HG03342 (cell line): Measurements from ENCODE around the gene HS3ST2.
"Not testable (repeated sequence)": the region's sequence is repeated elsewhere in the genome, so short reads cannot be mapped to it uniquely, and the experiment has no call there.

Experiments
- ATAC-seq: cut with Tn5 transposase; IDR thresholded peaks from one replicate; pipeline ENCODE4 v1.9.1; 2021; ENCODE audit warnings: mild to moderate bottlenecking, moderate library complexity; ENCODE audit not compliant: unreplicated experiment

The HS3ST2 gene

GRCh38 chr16:22928882-22929435, 115.0 kb downstream of the HS3ST2 start:
- no peak for ATAC-seq

DNA sequence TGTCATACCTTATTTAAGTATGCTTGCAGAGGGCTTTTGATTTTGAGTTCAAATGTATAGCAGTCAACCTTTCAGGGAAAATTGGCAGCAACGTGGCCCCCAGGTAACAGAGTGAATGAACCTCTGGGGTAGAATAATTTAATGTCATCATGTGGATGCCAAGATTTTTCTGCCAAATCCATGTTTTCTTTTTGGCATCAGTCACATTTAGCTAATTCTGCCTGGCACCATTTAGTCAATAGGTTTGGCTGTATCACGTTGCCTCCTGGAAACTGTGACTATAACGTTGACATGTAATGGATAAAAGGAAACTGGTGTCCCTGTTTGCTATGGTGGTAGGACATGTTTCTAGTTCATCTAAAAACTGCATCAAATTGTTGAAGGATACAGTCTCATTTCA, 115.5 kb downstream of the HS3ST2 start:
- ATAC-seq = no peak

DNA sequence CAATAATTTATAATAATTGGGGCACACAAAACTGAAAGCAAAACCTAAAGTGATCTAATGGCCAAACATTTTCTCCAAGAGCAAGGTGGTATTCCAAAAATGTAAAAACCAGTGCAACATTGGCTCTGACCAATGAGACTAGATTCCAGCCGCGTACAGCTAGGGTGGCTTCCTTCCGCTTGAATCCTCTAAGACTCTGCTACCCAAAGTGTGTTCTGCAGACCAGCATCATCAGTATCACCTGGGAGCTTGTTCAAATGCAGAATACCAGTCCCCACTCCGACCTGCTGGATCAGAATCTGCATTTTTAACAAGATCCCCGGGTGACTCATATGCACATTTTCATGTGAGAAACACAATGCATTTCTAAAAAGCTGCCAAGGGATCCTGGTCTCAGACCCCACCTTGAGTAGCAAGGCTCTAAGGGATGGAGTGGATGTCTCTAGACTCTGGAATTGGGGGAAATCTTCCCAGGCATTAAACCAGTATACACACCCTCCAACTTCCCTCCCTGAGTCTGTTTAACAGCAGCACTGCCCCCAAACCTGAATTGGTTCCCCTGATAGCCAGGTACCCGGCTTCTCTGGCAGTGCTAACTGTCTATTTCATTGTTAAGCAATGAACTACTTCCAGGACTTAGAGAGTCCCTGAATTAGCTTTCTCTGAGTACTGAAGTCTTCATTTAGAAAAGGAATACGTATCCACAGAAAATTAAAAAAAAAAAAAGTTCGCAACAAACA, 118.2 kb downstream of the HS3ST2 start:
- ATAC-seq = no peak

GRCh38 chr16:22933173-22933572, 119.2 kb downstream of the HS3ST2 start:
- no peak for ATAC-seq

- ATAC-seq = no peak
Measured at GRCh38 chr16:22934786-22935185, 120.8 kb downstream of the HS3ST2 start.

GRCh38 chr16:22937169-22937568, 123.2 kb downstream of the HS3ST2 start:
- no peak for ATAC-seq

- ATAC-seq = no peak
Measured at GRCh38 chr16:22938647-22939046, 124.7 kb downstream of the HS3ST2 start.

- not testable (repeated sequence) for ATAC-seq
Measured at GRCh38 chr16:22939744-22940363, 125.9 kb downstream of the HS3ST2 start.

DNA sequence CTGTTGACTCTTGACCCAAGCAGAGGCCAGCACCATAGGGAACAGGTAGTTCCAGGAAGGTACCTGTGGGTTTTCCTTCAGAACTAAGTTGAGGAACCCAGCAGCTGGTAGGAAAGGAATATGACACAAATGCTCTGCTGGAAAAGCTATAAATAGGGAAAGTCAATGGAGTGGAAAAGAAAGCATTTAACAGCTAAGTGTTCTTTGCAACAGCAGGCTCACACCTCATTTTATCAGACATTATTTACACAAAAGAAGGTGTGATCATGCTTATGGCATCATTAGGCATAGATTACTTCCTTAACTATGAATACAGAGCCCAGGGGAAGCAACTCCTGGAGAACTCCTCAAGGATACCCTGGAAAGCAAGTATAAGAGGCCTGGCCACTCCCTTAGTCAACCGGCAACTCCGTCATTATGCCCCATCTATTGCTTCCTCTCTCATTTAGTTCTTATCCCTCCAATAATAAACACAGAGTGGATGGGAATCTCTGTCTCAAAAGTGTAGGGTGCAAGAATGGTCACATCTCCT, 128.1 kb downstream of the HS3ST2 start:
- ATAC-seq = no peak

GRCh38 chr16:22942811-22943210, 128.8 kb downstream of the HS3ST2 start:
- no peak for ATAC-seq

GRCh38 chr16:22945361-22945760, 131.4 kb downstream of the HS3ST2 start:
- ATAC-seq = no peak

- no peak for ATAC-seq
Measured at GRCh38 chr16:22946433-22946832, 132.5 kb downstream of the HS3ST2 start.

DNA sequence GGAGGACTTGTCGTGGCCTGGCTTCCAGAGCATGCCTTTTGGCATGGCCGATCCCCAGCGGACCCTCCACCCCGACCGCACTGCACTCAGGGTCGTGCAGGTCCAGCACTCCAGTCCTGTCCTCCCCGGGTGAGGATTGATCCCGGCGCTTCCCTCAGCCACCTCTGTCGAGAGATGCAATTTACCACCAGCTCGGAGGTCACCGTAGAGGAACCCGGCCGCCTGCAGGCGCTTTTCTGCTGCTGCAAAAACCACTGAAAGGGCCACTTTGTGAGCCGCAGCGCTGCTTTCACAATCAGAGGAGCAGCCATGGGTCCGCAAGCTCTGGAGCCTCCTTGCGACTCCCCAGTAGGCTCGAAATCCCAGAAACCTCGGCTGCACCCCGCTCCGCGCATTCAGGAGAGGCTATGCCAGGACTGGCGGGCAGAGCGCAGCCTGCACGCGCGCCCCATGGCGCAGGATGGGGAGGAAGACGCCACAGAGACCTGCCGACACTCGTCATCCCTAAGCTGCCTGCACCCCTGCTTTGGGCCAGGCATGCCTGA, 134.2 kb downstream of the HS3ST2 start:
- ATAC-seq = no peak

- ATAC-seq = no peak
Measured at GRCh38 chr16:22948603-22949368, 134.8 kb downstream of the HS3ST2 start.

GRCh38 chr16:22955461-22956070, 141.6 kb downstream of the HS3ST2 start:
- ATAC-seq = no peak

DNA sequence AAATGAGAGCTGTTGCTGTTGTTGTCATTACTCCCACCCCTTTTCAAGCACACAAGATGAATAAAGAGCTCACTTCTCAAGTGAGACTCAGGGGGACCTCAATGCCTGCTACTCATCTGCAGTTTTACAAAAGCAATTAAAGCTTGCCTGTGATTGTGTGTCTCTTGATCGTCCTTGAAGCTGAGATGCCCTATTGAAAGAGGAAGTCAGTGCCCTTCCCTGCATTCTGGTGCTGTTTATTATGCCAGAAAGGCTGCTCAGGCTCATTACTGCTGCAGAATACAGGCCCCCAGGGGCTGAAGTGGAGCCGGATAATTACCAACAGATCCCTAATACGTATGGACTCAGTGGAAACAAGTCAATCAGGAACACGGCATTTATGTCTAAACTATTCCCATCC, 147.2 kb downstream of the HS3ST2 start:
- ATAC-seq = no peak

GRCh38 chr16:22962905-22963304, 148.9 kb downstream of the HS3ST2 start:
- no peak for ATAC-seq
